Subcutaneous abdominal adipose tissue (tissue), 5 donors: ENCODE data around the gene CALHM4.
"Not testable (repeated sequence)": the region's sequence is repeated elsewhere in the genome, so short reads cannot be mapped to it uniquely, and the experiment has no call there.

Experiments
- H3K27ac ChIP-seq: one replicate; pipeline ENCODE4 v1.7.0; 2013; ENCODE audit warnings: low read depth, mild to moderate bottlenecking, inconsistent platforms, low read length, moderate library complexity
- H3K27me3 ChIP-seq, 5 donors: one replicate each; pipeline ENCODE4 v1.7.0; 2013; ENCODE audit warnings: low read length in 5 of 5, inconsistent platforms in 1 of 5; ENCODE audit not compliant: control insufficient read depth in 5 of 5, insufficient read depth in 4 of 5
- H3K36me3 ChIP-seq, 5 donors: one replicate each; pipeline ENCODE4 v1.7.0; 2013; ENCODE audit warnings: low read length in 5 of 5; ENCODE audit not compliant: control insufficient read depth in 5 of 5, insufficient read depth in 5 of 5
- H3K4me1 ChIP-seq, 5 donors: one replicate each; pipeline ENCODE4 v1.7.0; 2013; ENCODE audit warnings: low read length in 5 of 5, mild to moderate bottlenecking in 3 of 5, moderate library complexity in 1 of 5; ENCODE audit not compliant: control insufficient read depth in 5 of 5, insufficient read depth in 5 of 5
- H3K4me3 ChIP-seq, 5 donors: one replicate each; pipeline ENCODE4 v1.7.0; 2013; ENCODE audit warnings: low read length in 5 of 5, low read depth in 1 of 5
- H3K9ac ChIP-seq, 5 donors: one replicate each; pipeline ENCODE4 v1.7.0; 2013; ENCODE audit warnings: low read length in 5 of 5, mild to moderate bottlenecking in 4 of 5, moderate library complexity in 3 of 5
- H3K9me3 ChIP-seq, 5 donors: one replicate each; pipeline ENCODE4 v1.7.0; 2013; ENCODE audit warnings: low read length in 5 of 5; ENCODE audit not compliant: control insufficient read depth in 5 of 5
- donor health status: healthy.
- donor health status: healthy.
- donor health status: healthy.
- donor health status: healthy.
- donor health status: healthy.

The CALHM4 gene

GRCh38 chr6:116595247-116595646 is 41.7 kb downstream of the CALHM4 start:
- H3K9me3 ChIP-seq: no peaks in the 10 kb centered on the region
- no peak overlapping the region for H3K4me3 ChIP-seq
- no peaks in the 10 kb centered on the region for H3K27me3 ChIP-seq
- H3K4me1 ChIP-seq: no peaks in the 10 kb centered on the region
- peaks cover 37 to 61% (median 50%) of the 10 kb centered on the region in 5 donors for H3K36me3 ChIP-seq
- H3K9ac ChIP-seq: no peak overlapping the region
- H3K27ac ChIP-seq: no peak overlapping the region

- Histone ChIP-seq H3K4me3 (no peak overlapping the region), H3K27me3 (no peaks in the 10 kb centered on the region), H3K9ac (no peak overlapping the region), H3K27ac (no peak overlapping the region), H3K4me1 (no peaks in the 10 kb centered on the region), H3K9me3 (no peaks in the 10 kb centered on the region), H3K36me3 (peaks cover 32 to 50% (median 37%) of the 10 kb centered on the region in 5 donors)
Observed at GRCh38 chr6:116596815-116597214, 43.3 kb downstream of the CALHM4 start.

- not testable (repeated sequence) for H3K4me3 ChIP-seq, H3K27me3 ChIP-seq, H3K27ac ChIP-seq
Observed at GRCh38 chr6:116603916-116604315, 50.4 kb downstream of the CALHM4 start.

GRCh38 chr6:116604868-116605267 is 51.3 kb downstream of the CALHM4 start:
- H3K36me3 ChIP-seq: peaks cover 4 to 21% (median 9%) of the 10 kb centered on the region in 5 donors

More at GRCh38 chr6:116603916-116604315, 50.4 kb downstream of the CALHM4 start:
- not testable (repeated sequence) for H3K4me1 ChIP-seq, H3K9ac ChIP-seq, H3K9me3 ChIP-seq
- peaks cover 4 to 21% (median 9%) of the 10 kb centered on the region in 5 donors for H3K36me3 ChIP-seq

GRCh38 chr6:116605935-116606334 is 52.4 kb downstream of the CALHM4 start:
- H3K9ac ChIP-seq: no peak overlapping the region
- H3K4me1 ChIP-seq: no peaks in the 10 kb centered on the region
- H3K36me3 ChIP-seq: peaks cover 4 to 19% (median 8%) of the 10 kb centered on the region in 5 donors
- no peaks in the 10 kb centered on the region for H3K9me3 ChIP-seq
- H3K27me3 ChIP-seq: no peaks in the 10 kb centered on the region
- no peak overlapping the region for H3K4me3 ChIP-seq
- no peak overlapping the region for H3K27ac ChIP-seq

More at GRCh38 chr6:116604868-116605267, 51.3 kb downstream of the CALHM4 start:
- not testable (repeated sequence) for H3K9ac ChIP-seq, H3K9me3 ChIP-seq, H3K27me3 ChIP-seq, H3K4me3 ChIP-seq, H3K4me1 ChIP-seq, H3K27ac ChIP-seq
